GM19463 (cell line): Measurements from ENCODE around the gene LDLRAD3.
"Not testable (repeated sequence)": the region's sequence is repeated elsewhere in the genome, so short reads cannot be mapped to it uniquely, and the experiment has no call there.

Experiments used
- ATAC-seq: cut with Tn5 transposase; IDR thresholded peaks from one replicate; pipeline ENCODE4 v1.9.1; 2021; ENCODE audit warnings: mild to moderate bottlenecking, moderate library complexity; ENCODE audit not compliant: unreplicated experiment

LDLRAD3 gene

DNA sequence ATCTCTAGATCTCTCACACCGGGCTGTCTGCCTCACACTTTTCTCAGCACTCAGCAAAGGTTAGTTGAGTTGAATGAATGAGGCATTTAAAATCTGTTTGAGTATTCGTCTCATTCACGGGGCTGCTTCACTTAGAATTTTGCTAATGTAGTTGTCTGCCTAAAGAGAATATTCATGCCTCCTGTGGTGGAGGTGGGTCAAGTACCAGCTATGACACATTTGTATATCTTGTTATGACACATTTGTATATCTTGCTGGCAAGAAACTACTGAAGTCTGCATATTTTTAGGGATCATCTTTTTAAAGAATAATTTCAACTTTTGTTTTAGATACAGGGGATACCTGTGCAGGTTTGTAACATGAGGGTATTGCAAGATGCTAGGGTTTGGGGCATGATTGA, 43.1 kb downstream of the LDLRAD3 start:
- no peak for ATAC-seq

DNA sequence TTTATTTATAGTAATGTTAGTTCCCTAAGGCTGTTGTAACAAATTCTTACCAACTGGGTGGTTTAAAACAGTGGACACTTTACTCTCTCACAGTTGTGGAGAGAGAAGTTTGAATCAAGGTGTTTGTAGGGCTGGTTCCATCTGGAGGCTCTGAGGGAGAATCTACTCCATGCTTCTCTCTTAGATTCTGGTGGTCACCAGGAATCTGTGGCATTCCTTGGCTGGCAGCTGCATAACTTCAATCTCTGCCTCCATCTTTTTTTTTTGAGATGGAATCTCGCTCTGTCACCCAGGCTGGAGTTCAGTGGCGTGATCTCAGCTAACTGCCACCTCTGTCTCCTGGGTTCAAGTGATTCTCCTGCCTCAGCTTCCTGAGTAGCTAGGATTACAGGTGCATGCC, 46.3 kb downstream of the LDLRAD3 start:
- no peak for ATAC-seq

DNA sequence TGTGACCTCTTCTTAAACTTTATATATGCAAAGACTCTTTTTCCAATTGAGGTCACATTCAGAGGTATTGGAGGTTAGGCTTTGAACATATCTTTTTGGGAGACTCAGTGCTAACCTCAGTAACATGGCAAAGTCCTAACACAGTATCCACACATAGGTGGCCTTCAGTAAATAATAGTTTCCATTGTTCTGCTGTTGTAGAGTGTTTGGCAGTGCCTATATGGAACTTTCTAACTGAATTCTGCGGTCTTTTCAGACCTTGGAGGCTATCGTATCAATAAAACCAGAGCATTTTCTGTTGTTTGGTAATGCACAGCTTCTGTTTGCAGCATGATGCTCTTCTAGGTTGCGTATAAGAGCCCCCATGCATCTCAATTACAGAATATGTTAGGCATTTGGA, 47.0 kb downstream of the LDLRAD3 start:
- ATAC-seq: no peak

DNA sequence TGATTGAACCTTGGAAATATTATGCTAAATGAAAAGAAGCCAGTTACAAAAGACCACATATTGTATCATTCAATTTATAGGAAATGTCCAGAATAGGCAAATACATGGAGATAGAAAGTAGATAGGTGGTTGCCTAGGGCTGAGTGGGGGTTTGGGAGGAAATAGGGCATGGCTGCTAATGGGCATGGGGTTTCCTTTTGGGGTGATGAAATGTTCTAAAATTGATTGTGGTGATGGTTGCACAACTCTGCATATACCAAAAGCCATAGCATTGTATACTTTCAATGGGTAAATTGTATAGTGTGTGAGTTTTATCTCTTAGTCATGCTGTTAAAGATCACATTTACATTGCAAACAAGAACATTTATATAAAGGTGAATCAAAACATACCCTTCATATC, 48.7 kb downstream of the LDLRAD3 start:
- no peak for ATAC-seq

DNA sequence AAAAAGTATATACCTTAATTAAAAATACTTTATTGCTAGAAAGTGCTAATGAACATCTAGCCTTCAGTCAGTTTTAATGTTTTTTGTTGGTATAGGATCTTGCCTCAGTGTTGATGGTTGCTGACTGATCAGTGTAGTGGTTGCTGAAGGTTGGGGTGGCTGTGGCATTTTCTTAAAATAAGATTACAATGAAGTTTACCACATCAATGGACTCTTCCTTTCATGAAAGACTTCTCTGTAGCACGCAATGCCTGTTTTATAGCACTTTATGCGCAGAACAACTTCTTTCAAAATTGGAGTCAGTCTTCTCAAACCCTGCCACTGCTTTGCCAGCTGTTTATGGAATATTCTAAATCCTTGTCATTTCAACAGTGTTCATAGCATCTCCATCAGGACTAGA, 50.6 kb downstream of the LDLRAD3 start:
- no peak for ATAC-seq

DNA sequence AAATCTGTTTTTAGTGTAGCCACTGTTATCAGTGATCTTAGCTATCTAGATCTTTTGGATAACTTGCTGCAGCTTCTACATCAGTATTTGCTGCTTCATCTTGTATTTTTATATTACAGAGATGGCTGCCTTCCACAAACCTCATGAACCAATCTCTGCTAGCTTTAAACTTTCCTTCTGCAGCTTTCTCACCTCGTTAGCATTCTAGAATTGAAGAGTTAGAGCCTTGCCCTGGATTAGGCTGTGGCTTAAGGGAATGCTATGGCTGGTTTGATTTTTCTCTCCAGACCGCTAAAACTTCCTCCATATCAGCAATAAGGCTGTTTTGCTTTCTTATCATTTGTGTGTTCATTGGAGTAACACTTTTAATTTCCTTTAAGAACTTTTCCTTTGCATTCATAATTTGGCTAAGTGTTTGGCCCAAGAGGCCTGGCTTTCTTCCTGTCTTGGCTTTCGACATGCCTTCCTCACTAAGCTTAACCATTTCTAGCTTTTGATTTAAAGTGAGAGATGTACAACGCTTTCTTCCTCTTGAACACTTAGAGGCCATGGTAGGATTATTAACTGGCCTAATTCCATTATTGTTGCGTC, 51.9 kb downstream of the LDLRAD3 start:
- ATAC-seq: no peak

DNA sequence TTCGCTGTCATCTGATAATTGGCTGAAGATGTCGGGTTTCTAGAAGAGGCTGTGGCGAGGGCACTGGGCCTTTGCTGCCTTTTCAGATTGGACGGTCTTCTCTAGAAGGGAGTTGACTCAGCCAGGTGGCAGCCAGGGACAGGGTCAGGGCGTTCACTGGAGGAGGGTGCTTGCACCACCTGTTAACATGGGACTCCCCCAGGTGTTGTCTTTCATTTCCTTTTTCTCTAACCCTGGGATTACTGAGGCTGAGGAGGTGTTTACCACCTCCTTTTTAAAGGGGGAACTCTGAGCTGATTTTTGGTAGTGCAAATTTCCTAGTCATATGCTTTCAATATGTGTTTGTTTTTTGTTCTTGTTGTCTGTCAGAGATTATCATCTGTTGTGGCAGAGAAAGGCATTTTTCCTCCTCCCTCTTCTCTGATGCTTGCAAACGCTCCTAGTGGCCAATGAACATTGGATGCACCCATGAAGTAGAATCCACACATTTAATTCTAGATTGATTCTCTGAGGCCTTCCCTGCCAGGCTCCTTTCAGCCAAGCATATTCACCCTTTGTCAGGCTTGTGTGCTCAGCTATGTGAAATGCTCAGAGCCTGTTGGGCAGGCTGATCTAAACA, 54.1 kb downstream of the LDLRAD3 start:
- ATAC-seq: no peak

DNA sequence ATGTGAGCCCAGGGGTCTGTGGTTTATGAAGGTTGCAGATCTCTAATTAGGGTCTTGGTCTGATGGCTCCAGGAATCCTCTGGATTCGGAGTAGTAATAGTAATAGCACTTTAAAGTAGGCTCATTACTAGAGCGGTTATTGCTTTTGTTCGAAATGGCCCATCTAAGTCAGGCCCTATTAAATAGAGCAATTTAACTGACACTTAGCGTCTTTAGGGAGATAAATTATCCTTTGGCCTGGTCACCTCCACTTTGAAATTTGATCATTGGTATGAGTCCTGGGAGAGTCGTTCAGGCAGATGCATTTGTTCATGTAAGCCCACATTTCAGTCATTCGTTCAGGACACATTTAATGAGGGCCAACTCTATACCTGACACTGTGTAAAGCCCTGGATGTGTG, 54.8 kb downstream of the LDLRAD3 start:
- no peak for ATAC-seq

DNA sequence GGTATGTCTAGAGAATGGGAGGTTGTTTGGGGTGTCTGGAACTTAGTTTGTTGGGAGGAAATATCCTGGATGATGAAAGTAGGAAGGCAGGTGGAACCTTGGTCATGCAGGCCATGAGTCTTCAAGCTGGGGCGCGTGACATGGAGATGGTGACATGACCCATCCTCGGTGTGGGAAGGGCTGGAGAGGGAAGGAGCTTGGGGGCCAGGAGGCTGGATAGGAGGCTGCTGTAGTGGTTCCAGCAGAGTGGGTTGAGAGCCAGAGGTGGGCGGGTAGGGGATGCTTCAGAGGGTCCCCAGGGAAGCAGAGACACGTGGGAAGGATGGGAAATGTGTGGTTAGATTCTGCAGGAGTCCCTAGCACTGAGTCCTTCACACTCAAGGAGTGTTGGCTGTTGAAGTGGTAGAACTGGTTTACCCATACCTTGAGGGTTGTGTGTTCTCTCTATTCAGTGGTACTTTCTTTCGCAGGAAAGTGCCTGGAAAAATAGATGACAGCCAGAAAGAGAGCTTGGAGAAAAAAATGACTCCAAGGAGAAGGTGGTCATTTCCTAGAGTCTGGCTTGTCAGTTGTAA, 56.8 kb downstream of the LDLRAD3 start:
- no peak for ATAC-seq

DNA sequence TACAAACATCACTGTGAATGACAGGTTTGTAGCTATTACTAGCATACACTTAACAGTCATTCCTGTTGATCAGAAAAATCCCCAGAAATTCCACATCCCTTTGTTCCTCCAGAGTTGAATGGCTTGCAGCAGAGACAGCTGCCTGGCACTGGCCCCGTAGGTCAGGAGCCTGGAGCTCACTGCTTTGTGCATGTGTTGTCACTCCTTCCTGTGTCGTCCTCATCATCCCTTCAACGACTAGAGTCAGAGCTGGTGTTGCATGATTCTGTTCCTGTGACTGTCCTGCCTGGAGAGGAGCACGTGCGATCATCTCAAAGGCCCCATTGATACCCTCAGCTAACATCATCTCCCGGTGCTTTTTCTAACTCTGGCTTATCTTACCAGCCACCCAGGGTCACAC, 58.3 kb downstream of the LDLRAD3 start:
- ATAC-seq: no peak

DNA sequence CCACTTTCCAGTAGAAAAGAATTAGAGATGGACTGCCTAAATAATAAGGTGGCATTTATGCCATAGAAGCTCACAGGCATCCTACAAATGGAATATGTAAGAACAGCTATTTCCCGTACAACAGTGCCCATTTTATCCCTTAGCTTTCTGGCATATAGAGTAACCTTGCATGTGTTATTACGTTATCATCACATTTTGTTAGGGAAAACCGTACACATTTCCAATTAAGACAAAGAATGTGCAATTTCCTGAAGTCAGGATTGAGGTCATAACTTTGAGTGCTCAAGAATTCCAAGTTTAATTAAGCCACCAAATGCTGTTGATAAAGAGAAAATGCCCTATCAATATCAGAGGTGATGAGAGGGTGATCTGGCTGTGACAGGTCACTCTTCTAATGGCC, 58.9 kb downstream of the LDLRAD3 start:
- ATAC-seq: no peak

DNA sequence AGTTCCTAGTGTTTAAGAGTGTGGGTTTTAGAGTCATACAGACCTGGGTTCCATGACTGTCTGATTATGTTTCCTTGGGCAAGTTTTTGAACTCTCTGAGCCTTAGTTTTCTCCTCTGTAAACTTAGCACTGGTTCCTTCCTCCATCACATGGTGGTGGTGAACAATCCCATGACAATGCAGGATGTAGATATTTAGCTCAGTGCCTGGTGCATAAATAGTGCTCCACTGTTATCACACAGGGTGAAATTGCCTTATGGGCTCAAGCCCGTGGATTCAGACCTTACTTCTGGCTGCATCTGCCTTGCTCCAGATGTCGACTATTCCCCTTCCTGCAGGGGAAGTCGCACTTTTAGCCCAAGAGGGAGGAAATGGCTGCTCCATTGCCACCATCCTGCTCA, 62.7 kb downstream of the LDLRAD3 start:
- ATAC-seq: no peak

DNA sequence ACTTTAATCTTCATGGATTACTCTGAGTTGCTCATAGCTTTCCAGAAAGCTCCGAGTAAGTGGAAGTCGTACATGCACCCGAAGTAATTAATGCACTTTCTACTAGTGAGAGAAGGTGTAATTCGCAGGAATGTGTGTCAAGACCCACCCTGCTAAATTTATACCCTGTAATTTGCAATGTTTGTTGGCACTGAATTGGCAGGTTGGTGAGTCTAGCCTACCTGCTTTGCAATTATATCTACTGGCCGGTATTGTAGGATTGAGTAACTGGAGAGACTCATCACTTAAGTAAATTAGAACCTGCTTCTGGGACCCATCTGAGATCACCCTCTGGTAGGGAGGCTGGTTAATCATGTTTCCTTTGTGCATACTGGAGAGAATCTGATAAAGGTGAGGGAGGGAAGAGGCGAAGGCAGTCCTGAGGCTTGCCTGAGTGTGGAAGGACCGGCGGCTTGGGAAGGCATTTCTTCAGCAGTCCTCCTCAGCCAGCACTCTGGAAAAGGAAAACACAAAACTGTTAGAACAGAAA, 63.3 kb downstream of the LDLRAD3 start:
- no peak for ATAC-seq

DNA sequence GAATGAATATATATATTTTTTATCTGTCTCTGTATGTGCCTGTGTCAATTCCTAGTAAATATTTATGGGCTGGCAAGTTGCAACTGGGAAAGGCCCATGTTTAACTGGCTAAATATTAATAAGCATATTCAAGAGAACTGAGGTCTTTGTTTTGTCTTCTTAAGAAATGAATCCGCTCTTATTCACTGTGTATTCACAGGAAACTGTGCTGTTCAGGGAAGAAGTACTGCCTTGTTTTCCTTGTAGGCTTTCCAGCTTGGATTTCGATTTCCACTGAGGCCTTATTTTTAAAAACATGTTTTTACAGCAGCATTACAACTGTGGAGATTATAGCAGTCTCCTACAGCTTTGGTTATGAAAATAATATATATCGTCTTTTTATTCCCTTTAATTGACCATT, 64.7 kb downstream of the LDLRAD3 start:
- ATAC-seq: no peak

DNA sequence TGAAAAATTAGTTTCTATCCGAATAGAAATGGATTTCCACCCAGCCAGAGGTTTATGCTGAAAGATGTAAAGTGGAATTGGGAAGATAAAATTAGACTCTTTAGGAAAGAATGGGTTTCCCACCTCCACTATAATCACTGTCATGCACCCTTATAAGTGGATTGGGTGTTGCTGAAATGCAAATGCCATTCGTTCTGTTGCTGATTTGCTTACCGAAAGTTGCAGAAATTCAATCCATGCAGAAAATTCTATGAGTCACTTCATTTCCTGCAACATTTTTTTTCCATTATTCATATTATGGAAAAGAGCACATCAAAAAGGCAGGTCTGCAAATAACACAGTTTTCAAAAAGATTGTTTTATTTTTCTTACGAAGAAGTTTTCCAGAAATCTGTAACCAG, 65.6 kb downstream of the LDLRAD3 start:
- ATAC-seq: no peak

DNA sequence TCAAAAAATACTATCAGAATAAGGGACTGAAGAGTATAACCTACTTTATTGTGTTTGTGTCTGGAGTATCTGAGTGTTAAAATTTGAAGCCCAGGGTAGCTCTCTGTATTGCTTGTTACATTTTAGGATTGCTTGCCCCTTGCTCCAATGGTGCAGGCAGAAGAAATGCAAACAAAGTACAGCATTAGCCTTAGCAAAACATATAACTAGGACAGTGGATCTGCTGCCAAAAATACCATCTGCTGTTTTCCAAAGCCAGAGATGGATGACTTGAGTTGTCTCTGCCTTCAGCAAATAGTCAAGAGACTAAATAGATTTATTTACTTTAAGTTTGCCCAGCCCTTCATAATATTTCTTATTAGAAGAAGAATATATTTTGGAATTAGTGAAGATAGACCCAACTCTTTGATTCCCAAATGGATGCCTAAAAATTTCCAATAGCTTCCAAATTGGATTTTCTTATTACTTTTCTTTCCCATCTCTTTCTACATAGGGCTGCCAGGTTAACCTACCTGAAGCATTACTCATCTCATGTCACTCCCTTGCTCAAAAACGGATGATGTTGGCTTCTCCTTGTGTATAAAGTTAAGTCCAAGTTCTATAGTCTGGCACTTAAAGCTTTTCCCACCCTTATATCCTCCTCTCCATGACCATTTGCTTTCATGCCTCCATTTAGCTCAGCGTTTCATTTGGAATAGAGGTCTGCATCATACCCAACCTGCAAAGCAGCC, 66.3 kb downstream of the LDLRAD3 start:
- no peak for ATAC-seq

DNA sequence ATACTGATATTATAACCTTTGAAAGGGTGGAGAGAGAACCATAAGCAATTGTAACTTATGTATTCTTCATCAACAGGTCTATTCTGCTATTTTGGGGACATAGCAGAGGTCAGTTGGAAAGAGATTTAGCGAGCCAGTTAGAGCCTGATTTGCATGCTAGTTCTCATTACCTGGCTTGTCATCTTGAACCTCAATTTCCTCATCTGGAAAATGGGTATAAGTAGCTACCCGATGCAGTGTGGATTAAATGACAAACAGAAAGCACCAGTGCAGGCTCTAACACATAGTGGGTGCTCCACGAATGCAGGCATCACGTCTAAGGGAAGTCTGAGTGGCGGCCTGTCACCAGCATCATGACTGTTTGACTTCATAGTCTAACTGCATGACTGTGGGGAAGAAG, 67.7 kb downstream of the LDLRAD3 start:
- no peak for ATAC-seq

DNA sequence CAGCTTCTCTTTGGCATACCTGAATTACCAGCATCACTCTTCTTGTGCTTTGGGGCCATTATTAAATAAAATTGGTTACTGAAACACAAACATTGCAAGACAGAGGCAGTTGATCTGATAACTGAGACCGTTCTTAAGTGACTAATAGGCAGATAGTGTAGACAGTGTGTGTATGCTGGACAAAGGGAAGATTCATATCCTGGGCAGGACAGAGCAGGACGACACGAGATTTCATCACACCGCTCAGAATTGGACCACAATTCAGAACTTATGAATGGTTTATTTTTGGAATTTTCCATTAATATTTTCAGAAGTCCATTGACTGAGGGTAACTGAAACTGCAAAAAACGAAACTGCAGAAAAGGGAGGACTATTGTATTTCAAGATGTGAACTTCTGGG, 68.6 kb downstream of the LDLRAD3 start:
- ATAC-seq: no peak

DNA sequence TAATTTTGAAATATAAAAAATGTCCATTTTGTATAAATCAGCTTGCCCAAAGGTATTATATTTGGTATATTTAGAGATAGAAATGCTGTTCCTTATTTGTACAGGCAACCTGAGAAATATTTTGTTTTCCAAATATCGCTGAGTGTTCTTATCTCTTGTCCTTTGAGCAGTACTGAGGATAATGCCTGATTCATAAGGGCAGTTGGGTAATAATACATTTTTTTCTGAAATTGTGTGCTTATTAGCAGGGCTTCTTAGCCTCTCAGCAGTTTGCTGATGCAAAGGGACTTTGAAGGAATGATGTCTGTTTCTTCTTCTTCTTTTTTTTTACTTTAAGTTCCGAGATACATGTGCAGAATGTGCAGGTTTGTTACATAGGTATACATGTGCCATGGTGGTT, 69.1 kb downstream of the LDLRAD3 start:
- no peak for ATAC-seq

DNA sequence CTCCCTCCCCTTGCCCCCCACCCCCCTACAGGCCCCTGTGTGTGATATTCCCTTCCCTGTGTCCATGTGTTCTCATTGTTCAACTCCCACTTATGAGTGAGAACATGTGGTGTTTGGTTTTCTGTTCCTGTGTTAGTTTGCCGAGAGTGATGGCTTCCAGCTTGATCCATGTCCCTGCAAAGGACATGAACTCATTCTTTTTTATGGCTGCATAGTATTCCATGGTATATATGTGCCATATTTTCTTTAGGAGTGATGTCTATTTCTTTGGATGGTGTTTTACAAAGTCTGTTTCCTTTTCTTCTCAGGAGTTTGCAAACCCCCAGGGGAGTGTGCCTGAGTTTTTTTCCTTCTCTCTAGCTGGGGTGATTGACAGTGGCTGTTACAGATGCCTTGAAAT, 69.6 kb downstream of the LDLRAD3 start:
- ATAC-seq: not testable (repeated sequence)

DNA sequence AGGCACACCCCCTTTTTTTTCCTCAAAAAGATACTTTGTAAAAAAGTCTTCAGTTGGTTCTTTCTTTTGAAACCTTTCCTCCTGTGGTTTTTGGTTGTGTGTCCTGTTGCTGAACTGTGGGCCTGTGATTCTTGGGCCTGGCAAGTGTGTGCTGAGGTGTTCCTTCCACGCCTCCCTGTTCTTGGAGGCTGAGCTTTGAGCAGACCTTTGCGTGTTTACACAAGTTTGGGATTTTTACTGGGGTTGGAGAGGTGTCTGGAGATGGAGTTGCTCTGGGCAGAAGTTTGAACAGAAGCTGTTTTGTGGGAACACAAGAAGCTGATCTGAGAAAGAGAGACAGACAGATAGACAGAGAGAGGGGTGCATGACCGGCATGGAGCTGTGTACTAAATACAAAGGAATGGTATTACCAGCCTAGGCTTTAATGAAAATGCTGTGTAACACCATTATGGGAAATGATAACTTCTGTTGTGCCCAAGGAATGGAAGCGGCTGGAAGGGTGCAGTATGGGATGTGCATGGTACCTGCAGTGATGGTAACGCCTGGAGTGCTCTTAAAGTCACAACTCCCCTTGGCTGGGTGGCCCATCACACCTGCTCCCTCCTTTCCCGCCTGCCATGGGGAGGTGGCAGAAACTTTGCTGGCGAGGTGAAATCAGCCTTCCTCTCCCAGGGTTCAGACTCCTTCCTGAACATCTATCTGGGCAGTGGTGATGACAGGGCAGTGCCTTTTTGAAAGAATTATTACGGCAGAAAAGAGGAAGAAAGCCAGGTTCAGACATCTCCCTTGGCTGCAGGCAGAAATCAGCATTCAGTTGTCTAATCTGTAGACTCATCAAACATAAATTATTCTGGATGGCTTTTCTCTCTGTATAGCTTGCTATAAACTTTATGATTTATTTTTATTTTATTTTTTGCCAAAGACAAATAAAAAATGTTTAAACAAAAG, 70.4 kb downstream of the LDLRAD3 start:
- ATAC-seq: no peak
